ENCODE results near the gene AOC1. TPM values are rescaled to one million over a fixed set of nuclear protein-coding genes. Genes with fewer than 3 reads are reported as not detected.

Gene AOC1
- total and polyA plus RNA-seq, 2 of the 4 experiments (the other 2 are of a cell fraction) = not detected

- TF ChIP-seq CTCF (conservative IDR thresholded peaks at IDR 0.05; ENCODE audit: low read depth, low read length) = no peak
Measured at GRCh38 chr7:150846291-150847115, 5.8 kb upstream of the AOC1 start (continued).

- Histone ChIP-seq H3K4me2 (ENCODE audit: low read depth, low read length) (no peak overlapping the region), H2BK120ac (ENCODE audit: low read depth, low read length) (no peak overlapping the region), H4K8ac (ENCODE audit: low read depth in 2 of 2, low read length in 2 of 2) (no peak overlapping the region), H4K5ac (ENCODE audit: low read depth, low read length) (no peak overlapping the region), H3K9me3 (ENCODE audit: control insufficient read depth, insufficient read depth, low read length) (no peaks in the 10 kb centered on the region; the same call in 1 of the 2 replicates), H2AK9ac (replicated peaks; ENCODE audit: low read depth, low read length, poor library complexity) (no peak overlapping the region), H2AFZ (replicated peaks; ENCODE audit: low read length, poor library complexity) (no peak overlapping the region), H3K18ac (ENCODE audit: low read depth, low read length) (no peak overlapping the region), H3K27ac (ENCODE audit: insufficient read depth, low read length) (no peak overlapping the region), H3K4me3 (ENCODE audit: insufficient read depth, low read depth, low read length) (no peak overlapping the region), H3K27me3 (ENCODE audit: control insufficient read depth, insufficient read depth, low read length) (peaks cover 3% of the 10 kb centered on the region; the same call in 1 of the 2 replicates), H3K9me1 (ENCODE audit: insufficient read depth, low read length) (no peaks in the 10 kb centered on the region), H3K9ac (ENCODE audit: low read depth, low read length) (no peak overlapping the region), H3K4ac (ENCODE audit: low read depth, low read length) (no peak overlapping the region), H3K4me1 (ENCODE audit: control insufficient read depth, insufficient read depth, low read length) (peaks cover 4% of the 10 kb centered on the region; the same call in 1 of the 2 replicates), H3K14ac (replicated peaks; ENCODE audit: low read depth, low read length) (no peak overlapping the region), H3K36me3 (ENCODE audit: control insufficient read depth, insufficient read depth, low read length) (no peaks in the 10 kb centered on the region), H2BK20ac (ENCODE audit: low read depth, low read length) (no peak overlapping the region), H4K20me1 (ENCODE audit: insufficient read depth, low read length) (no peaks in the 10 kb centered on the region), H2BK15ac (ENCODE audit: low read depth, low read length) (no peak overlapping the region), H4K91ac (ENCODE audit: insufficient read depth, low read depth, low read length) (no peak overlapping the region), H3K79me1 (ENCODE audit: low read depth in 1 of 2, low read length in 2 of 2) (no peaks in the 10 kb centered on the region), H2BK5ac (ENCODE audit: low read depth, low read length, poor library complexity, severe bottlenecking) (no peak overlapping the region), H3K56ac (ENCODE audit: extremely low read depth, insufficient read depth, low read length) (no peak overlapping the region), H2AK5ac (ENCODE audit: low read depth, low read length) (no peak overlapping the region), H3K23ac (ENCODE audit: low read depth, low read length) (no peak overlapping the region)
- POLR2A ChIA-PET (ENCODE audit: unreplicated experiment) = no interaction called here
- BruUV-seq (replicated peaks) = no TSS peak
- DNase-seq (no peak), ATAC-seq (ENCODE audit: low read depth) (no peak)
- CTCF ChIA-PET = no interaction called here
- dilution Hi-C loops (cut with HindIII; ENCODE audit: low sequenced_read_pairs, unreplicated experiment) = no loop called here
- in situ Hi-C loops (cut with MboI; ENCODE audit: low sequenced_read_pairs) = no loop called here
- intact Hi-C loops (cut with micrococcal nuclease) = no loop called here
- WGBS, 2 experiments (ENCODE audit: extremely low coverage in 2 of 2, insufficient read length in 1 of 2) = no CpG with 5 or more reads among the region's 5 CpGs
- TF ChIP-seq POLR2A (IDR thresholded peaks at IDR 0.05; ENCODE audit: low read depth, low read length) = no peak
- no peak for TF ChIP-seq CTCF (conservative IDR thresholded peaks at IDR 0.05; ENCODE audit: low read depth, low read length)
- no peak for TF ChIP-seq NFE2L2 (IDR thresholded peaks at IDR 0.05; ENCODE audit: low read depth, low read length)
- TF ChIP-seq RAD21 (IDR thresholded peaks at IDR 0.05; ENCODE audit: low read length) = no peak
- no peak for TF ChIP-seq FOS (IDR thresholded peaks at IDR 0.05; ENCODE audit: low read depth, low read length)
- TF ChIP-seq RCOR1 (IDR thresholded peaks at IDR 0.05; ENCODE audit: insufficient replicate concordance, low read length) = no peak
- TF ChIP-seq CEBPB (IDR thresholded peaks at IDR 0.05; ENCODE audit: low read depth, low read length) = no peak
- no peak for TF ChIP-seq SMC3 (IDR thresholded peaks at IDR 0.05; ENCODE audit: low read depth, low read length)
- TF ChIP-seq ELK1 (IDR thresholded peaks at IDR 0.05; ENCODE audit: borderline replicate concordance, low read depth, low read length) = no peak
- no peak for TF ChIP-seq RFX5 (IDR thresholded peaks at IDR 0.05; ENCODE audit: low read depth, low read length)
- TF ChIP-seq MAZ (IDR thresholded peaks at IDR 0.05; ENCODE audit: borderline replicate concordance, low read depth, low read length) = no peak
Measured at GRCh38 chr7:150847536-150847935, 4.8 kb upstream of the AOC1 start.
